Gastroesophageal sphincter (tissue), 4 donors: ENCODE results near the gene HEPACAM. TPM values are rescaled to one million over a fixed set of nuclear protein-coding genes. Genes with fewer than 3 reads are reported as not detected.

Experiments
- ATAC-seq: fragments of 150-250 bp; one replicate; pipeline ENCODE4 v1.9.1; 2016; ENCODE audit warnings: mild to moderate bottlenecking, moderate library complexity
- H3K27ac ChIP-seq, 4 donors: fragments of 200-600 bp; sonication (generic) in 3 of 4; 1 replicate in 3 of 4; 2 replicates in 1 of 4; pipeline ENCODE4 v1.5.1; 2016 to 2019
- H3K27me3 ChIP-seq: fragments of 200-600 bp; sonication (generic); one replicate; pipeline ENCODE4 v1.5.1; 2019
- H3K36me3 ChIP-seq, 2 donors: fragments of 200-600 bp; sonication (generic); one replicate each; pipeline ENCODE4 v1.5.1; 2019; ENCODE audit warnings: control low read depth in 1 of 2
- H3K4me1 ChIP-seq, 3 donors: fragments of 200-600 bp; sonication (generic); 1 replicate in 2 of 3; 2 replicates in 1 of 3; pipeline ENCODE4 v1.5.1; 2016 to 2019; ENCODE audit warnings: control low read depth in 2 of 3
- H3K4me3 ChIP-seq, 2 donors: fragments of 200-600 bp; sonication (generic); one replicate each; pipeline ENCODE4 v1.5.1; 2019; ENCODE audit warnings: mild to moderate bottlenecking in 1 of 2, moderate library complexity in 1 of 2
- H3K9me3 ChIP-seq, 3 donors: fragments of 200-600 bp; sonication (generic); one replicate each; pipeline ENCODE4 v1.5.1; 2017 to 2019; ENCODE audit warnings: control low read depth in 2 of 3
- CTCF ChIP-seq, 4 experiments: fragments of 200-600 bp in 2 of 4; fragments of 450-650 bp in 2 of 4; sonication (generic) in 1 of 4; IDR thresholded peaks; one replicate each; pipeline ENCODE4 v1.5.1; 2017 to 2019; ENCODE audit warnings: antibody characterized with exemption in 4 of 4, mild to moderate bottlenecking in 2 of 4, moderate library complexity in 2 of 4
- EP300 ChIP-seq: sonication (generic); formaldehyde crosslinking; IDR thresholded peaks from one replicate; pipeline ENCODE4 v1.6.1; 2017; ENCODE audit warnings: antibody characterized with exemption, mild to moderate bottlenecking
- POLR2A ChIP-seq, 2 donors: fragments of 450-650 bp; IDR thresholded peaks; one replicate each; pipeline ENCODE4 v1.6.1; 2017; ENCODE audit warnings: antibody characterized with exemption in 2 of 2, mild to moderate bottlenecking in 2 of 2, moderate library complexity in 1 of 2
- POLR2AphosphoS5 ChIP-seq: sonication (generic); formaldehyde crosslinking; IDR thresholded peaks from one replicate; pipeline ENCODE4 v1.6.1; 2017; ENCODE audit warnings: antibody characterized with exemption
- WGBS, 2 donors: methylation state at CpG; one replicate each; pipeline ENCODE4 v1.1.5; 2018; ENCODE audit warnings: low coverage in 1 of 2; 5-methylcytosine and 5-hydroxymethylcytosine counted together
- total RNA-seq, 4 donors: library from RNA; depleted of rRNA; stranded (reverse); fragments of >200 nt; gene quantifications; one replicate each; pipeline ENCODE4 v1.1.0, GENCODE V29; 2016

The HEPACAM gene
- total RNA-seq, 4 donors from 2014 or later: 0.31 to 2.1 (median 0.81) TPM; not detected in 1

- Histone ChIP-seq H3K27me3 (peaks cover 96% of the 10 kb centered on the region), H3K36me3 (no peaks in the 10 kb centered on the region), H3K4me3 (no peak overlapping the region), H3K9me3 (no peaks in the 10 kb centered on the region), H3K4me1 (peaks cover 0 to 42% (median 17%) of the 10 kb centered on the region in 3 donors), H3K27ac (no peak overlapping the region)
- no peak for ATAC-seq
- WGBS, 2 donors: 46% methylated on average over 6 of the region's 7 CpGs; no CpG with 5 or more reads in 1 of the 2 donors
- TF ChIP-seq POLR2A (IDR thresholded peaks at IDR 0.05) (no peak), POLR2AphosphoS5 (no peak)
Measured at GRCh38 chr11:124870430-124870829, 65.4 kb downstream of the HEPACAM start.

GRCh38 chr11:124869856-124870387 lies 65.9 kb downstream of the HEPACAM start:
- TF ChIP-seq CTCF (IDR thresholded peaks at IDR 0.05) (no peak), POLR2A (IDR thresholded peaks at IDR 0.05) (no peak), EP300 (no peak), POLR2AphosphoS5 (no peak)
- Histone ChIP-seq H3K36me3 (no peaks in the 10 kb centered on the region), H3K4me3 (no peak overlapping the region), H3K9me3 (no peaks in the 10 kb centered on the region), H3K27ac (no peak overlapping the region), H3K27me3 (peaks cover 98% of the 10 kb centered on the region), H3K4me1 (peaks cover 0 to 46% (median 22%) of the 10 kb centered on the region in 3 donors)
- WGBS, 2 donors: 59% methylated on average over 7 of the region's 14 CpGs
- no peak for ATAC-seq

- peaks cover 99% of the 10 kb centered on the region for H3K27me3 ChIP-seq
- H3K27ac ChIP-seq: no peak overlapping the region
- no peaks in the 10 kb centered on the region for H3K9me3 ChIP-seq
- ATAC-seq: no peak
- TF ChIP-seq POLR2A (IDR thresholded peaks at IDR 0.05) (no peak), CTCF (IDR thresholded peaks at IDR 0.05) (no peak), EP300 (no peak), POLR2AphosphoS5 (no peak)
- H3K4me3 ChIP-seq: no peak overlapping the region
- WGBS, 2 donors: 0% methylated on average over 2 to 4 of the region's 16 CpGs
- H3K36me3 ChIP-seq: no peaks in the 10 kb centered on the region
- peaks cover 0 to 50% (median 22%) of the 10 kb centered on the region in 3 donors for H3K4me1 ChIP-seq
Measured at GRCh38 chr11:124869331-124869730, 66.5 kb downstream of the HEPACAM start.

Other genes starting within 250 kb of the HEPACAM start
- gene NRGN, start 196.1 kb downstream of the HEPACAM start, total RNA-seq: 1 to 10 TPM in 3 of 4 donors, under 1 TPM in 1; 0.66 to 2.4 (median 1.8) TPM
- 1 to 10 TPM in 2 of 4 donors, under 1 TPM in 1, not detected in 1; 0.58 to 3.2 (median 1.2) TPM for gene VSIG2, start 183.8 kb downstream of the HEPACAM start, total RNA-seq
- gene ESAM, start 173.8 kb downstream of the HEPACAM start, total RNA-seq: 10 to 100 TPM in 3 of 4 donors, 1 to 10 TPM in 1; 9.8 to 38.4 (median 22.4) TPM
- gene MSANTD2, start 135.6 kb downstream of the HEPACAM start, total RNA-seq: 10 to 100 TPM in 3 of 4 donors, 1 to 10 TPM in 1; 7.0 to 34.9 (median 13.0) TPM
- gene ROBO3, start 70.6 kb downstream of the HEPACAM start, total RNA-seq: 10 to 100 TPM in 1 of 4 donors, 1 to 10 TPM in 3; 3.6 to 10.8 (median 9.2) TPM
- gene ROBO4, start 38.2 kb downstream of the HEPACAM start, total RNA-seq: 10 to 100 TPM; 13.9 to 33.6 (median 23.4) TPM
- gene HEPN1, start 16.8 kb downstream of the HEPACAM start, total RNA-seq: under 1 TPM in 1 of 4 donors, not detected in 3; 0.67 TPM
- 1 to 10 TPM in 3 of 4 donors, under 1 TPM in 1; 0.69 to 1.7 (median 1.3) TPM for gene CCDC15, start 18.2 kb upstream of the HEPACAM start, total RNA-seq
- gene SLC37A2, start 127.3 kb upstream of the HEPACAM start, total RNA-seq: 1 to 10 TPM; 3.4 to 8.6 (median 6.6) TPM
- 10 to 100 TPM; 14.7 to 20.0 (median 17.3) TPM for gene TMEM218, start 175.6 kb upstream of the HEPACAM start, total RNA-seq
- 1 to 10 TPM; 1.2 to 5.7 (median 2.2) TPM for gene PKNOX2, start 228.7 kb upstream of the HEPACAM start, total RNA-seq